PC-9 (cell line): Measurements from ENCODE around the gene DMGDH.

ENCODE experiments used
- CTCF ChIP-seq: fragments of 200-600 bp; sonication (generic); conservative IDR thresholded peaks from 2 replicates; pipeline ENCODE4 v1.6.1; 2017; ENCODE audit warnings: mixed run types, antibody characterized with exemption, mild to moderate bottlenecking, moderate library complexity
- EZH2 ChIP-seq: fragments of 200-600 bp; sonication (generic); IDR thresholded peaks from 2 replicates; pipeline ENCODE4 v1.8.0; 2017; ENCODE audit warnings: antibody characterized with exemption, low read depth

DNA sequence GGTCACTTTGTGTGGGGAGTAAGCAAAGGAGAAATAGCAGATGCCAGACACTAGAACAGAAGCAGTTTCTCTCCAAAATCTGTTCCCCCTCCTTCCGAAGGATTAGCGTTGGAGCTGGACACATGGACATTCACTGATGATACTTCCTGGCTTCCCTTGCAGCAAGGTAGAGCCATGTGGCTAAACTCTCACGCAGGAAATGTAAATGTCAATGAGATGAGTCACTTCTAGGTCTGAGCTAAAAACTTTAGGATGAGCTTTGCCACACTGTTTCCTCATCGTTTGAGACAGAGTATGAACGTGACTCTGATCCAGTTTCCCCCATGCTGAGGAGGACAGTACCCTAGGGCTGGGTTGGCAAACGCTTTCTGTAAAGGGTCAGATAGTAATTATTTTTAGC is 5.2 kb upstream of the DMGDH start:
- TF ChIP-seq CTCF (no peak), EZH2 (no peak)
